Measurements from ENCODE around the gene CLEC4G. TPM values are rescaled to one million over a fixed set of nuclear protein-coding genes. Genes with fewer than 3 reads are reported as not detected.

CLEC4G gene
- total RNA-seq, 2 experiments from 2014 or later = not detected

- TF ChIP-seq, protein P1, sequence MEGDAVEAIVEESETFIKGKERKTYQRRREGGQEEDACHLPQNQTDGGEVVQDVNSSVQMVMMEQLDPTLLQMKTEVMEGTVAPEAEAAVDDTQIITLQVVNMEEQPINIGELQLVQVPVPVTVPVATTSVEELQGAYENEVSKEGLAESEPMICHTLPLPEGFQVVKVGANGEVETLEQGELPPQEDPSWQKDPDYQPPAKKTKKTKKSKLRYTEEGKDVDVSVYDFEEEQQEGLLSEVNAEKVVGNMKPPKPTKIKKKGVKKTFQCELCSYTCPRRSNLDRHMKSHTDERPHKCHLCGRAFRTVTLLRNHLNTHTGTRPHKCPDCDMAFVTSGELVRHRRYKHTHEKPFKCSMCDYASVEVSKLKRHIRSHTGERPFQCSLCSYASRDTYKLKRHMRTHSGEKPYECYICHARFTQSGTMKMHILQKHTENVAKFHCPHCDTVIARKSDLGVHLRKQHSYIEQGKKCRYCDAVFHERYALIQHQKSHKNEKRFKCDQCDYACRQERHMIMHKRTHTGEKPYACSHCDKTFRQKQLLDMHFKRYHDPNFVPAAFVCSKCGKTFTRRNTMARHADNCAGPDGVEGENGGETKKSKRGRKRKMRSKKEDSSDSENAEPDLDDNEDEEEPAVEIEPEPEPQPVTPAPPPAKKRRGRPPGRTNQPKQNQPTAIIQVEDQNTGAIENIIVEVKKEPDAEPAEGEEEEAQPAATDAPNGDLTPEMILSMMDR (IDR thresholded peaks at IDR 0.05) = no peak
- H3K27me3 Mint-ChIP-seq = peaks cover 41% of the 10 kb centered on the region
- no peak overlapping the region for H3K27ac Mint-ChIP-seq
- H3K4me3 Mint-ChIP-seq = no peak overlapping the region
- peaks cover 8% of the 10 kb centered on the region for H3K4me1 Mint-ChIP-seq (ENCODE audit: low read depth)
- ATAC-seq = no peak
- intact Hi-C loops (cut with micrococcal nuclease) = no loop called here
- ChIA-PET CTCF (no interaction called here), POLR2A (interaction anchor here (0.6 kb wide), 1 partner anchor 11 kb away, joined by 3 read pairs; no protein-coding TSS in a partner anchor)
- H3K36me3 Mint-ChIP-seq (ENCODE audit: low read depth) = no peaks in the 10 kb centered on the region
- H3K9me3 Mint-ChIP-seq = no peaks in the 10 kb centered on the region
- DNase-seq = no peak
Measured at GRCh38 chr19:7731218-7731595, 703 bp downstream of the CLEC4G start.

- H3K36me3 Mint-ChIP-seq (ENCODE audit: low read depth) = no peaks in the 10 kb centered on the region
- peaks cover 41% of the 10 kb centered on the region for H3K27me3 Mint-ChIP-seq
- no peak overlapping the region for H3K27ac Mint-ChIP-seq
- H3K9me3 Mint-ChIP-seq = no peaks in the 10 kb centered on the region
- ATAC-seq (no peak), DNase-seq (no peak)
- CTCF ChIA-PET = no interaction called here
- H3K4me1 Mint-ChIP-seq (ENCODE audit: low read depth) = peaks cover 8% of the 10 kb centered on the region
- intact Hi-C loops (cut with micrococcal nuclease) = no loop called here
- POLR2A ChIA-PET = interaction anchor here (0.6 kb wide), 2 partner anchors 10 to 469 kb away, joined by 3 read pairs; no protein-coding TSS in a partner anchor
- no peak overlapping the region for H3K4me3 Mint-ChIP-seq
- TF ChIP-seq, protein P1 (IDR thresholded peaks at IDR 0.05) = no peak
Measured at GRCh38 chr19:7730286-7731217, 1.4 kb downstream of the CLEC4G start.

DNA sequence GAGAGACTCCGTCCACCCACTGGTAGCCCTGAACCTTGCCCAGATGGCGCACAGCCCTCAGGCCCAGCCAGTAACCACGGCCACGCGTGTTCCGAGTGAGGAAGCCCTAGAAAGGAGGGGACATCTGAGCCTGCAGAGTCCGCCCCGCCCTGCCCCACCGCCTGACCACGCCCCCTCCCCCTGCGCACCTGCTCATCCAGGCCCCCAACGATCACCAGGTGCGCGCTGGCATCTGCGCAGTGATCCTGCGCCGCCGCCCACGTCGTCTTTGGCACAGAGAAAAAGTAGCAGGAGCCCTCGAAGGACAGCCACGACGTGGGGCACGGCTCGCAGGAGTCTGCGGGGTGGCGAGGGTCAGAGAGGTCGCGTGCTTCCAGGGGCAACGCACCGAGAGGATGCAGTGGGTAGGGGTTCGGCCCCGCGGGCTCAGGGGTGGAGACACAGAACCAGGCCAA, 2.1 kb downstream of the CLEC4G start:
- intact Hi-C loops (cut with micrococcal nuclease) = no loop called here
- peak; percentile 27 for ATAC-seq
- DNase-seq = peak; percentile 28

DNA sequence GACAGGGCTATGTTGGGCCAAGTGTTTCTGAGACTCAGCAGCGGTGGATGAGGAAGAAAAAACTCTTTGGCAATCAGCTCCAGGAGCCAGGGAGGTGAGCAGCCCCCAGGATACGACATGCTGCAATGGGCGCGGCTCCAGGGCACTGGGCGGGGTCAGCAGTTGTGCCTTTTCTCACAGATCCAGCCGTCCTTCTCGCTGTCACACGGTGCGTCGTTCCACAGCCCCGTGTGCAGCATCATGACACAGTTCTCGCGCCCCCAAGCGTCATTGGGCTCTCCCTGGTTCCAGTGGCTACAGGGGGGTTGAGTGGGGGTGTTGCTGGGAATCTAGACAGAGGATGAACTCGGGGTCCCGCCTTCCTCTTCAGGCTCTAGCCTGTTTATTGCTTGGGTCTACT, 2.7 kb downstream of the CLEC4G start:
- ChIA-PET CTCF (no interaction called here), POLR2A (no interaction called here)
- TF ChIP-seq, protein P1 (IDR thresholded peaks at IDR 0.05) = no peak
- Mint-ChIP-seq H3K4me3 (no peak overlapping the region), H3K36me3 (ENCODE audit: low read depth) (no peaks in the 10 kb centered on the region), H3K9me3 (no peaks in the 10 kb centered on the region), H3K27ac (no peak overlapping the region), H3K27me3 (peaks cover 38% of the 10 kb centered on the region), H3K4me1 (ENCODE audit: low read depth) (peaks cover 8% of the 10 kb centered on the region)
- ATAC-seq (no peak), DNase-seq (no peak)
- intact Hi-C loops (cut with micrococcal nuclease) = no loop called here

More for the DNA sequence above, 2.1 kb downstream of the CLEC4G start:
- TF ChIP-seq, protein P1 (IDR thresholded peaks at IDR 0.05) = no peak
- POLR2A ChIA-PET = no interaction called here
- Mint-ChIP-seq H3K9me3 (no peaks in the 10 kb centered on the region), H3K36me3 (ENCODE audit: low read depth) (no peaks in the 10 kb centered on the region), H3K4me1 (ENCODE audit: low read depth) (peaks cover 8% of the 10 kb centered on the region), H3K4me3 (no peak overlapping the region), H3K27me3 (peaks cover 39% of the 10 kb centered on the region), H3K27ac (no peak overlapping the region)
- CTCF ChIA-PET = no interaction called here

DNA sequence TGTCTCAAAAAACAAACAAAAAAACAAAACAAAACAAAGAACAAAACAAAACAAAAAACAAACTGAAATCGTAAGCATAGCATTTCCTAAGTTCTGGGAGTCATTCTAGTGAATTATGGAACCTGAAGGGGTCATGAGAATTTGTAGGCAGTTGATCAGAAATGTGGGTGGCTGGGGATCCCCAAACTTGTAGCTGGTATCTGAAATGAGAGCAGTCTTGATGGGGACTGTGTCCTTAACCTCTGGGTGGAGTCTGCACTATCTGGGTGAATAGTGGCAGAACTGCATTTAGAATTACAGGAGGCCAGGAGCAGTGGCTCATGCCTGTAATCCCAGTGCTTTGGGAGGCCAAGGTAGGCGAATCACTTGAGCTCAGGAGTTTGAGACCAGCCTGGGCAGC, 6.1 kb downstream of the CLEC4G start:
- Mint-ChIP-seq H3K36me3 (ENCODE audit: low read depth) (no peaks in the 10 kb centered on the region), H3K9me3 (no peaks in the 10 kb centered on the region), H3K4me1 (ENCODE audit: low read depth) (peaks cover 8% of the 10 kb centered on the region), H3K4me3 (no peak overlapping the region), H3K27ac (no peak overlapping the region), H3K27me3 (peaks cover 33% of the 10 kb centered on the region)
- DNase-seq (no peak), ATAC-seq (no peak)
- intact Hi-C loops (cut with micrococcal nuclease) = no loop called here
- POLR2A ChIA-PET = no interaction called here
- TF ChIP-seq, protein P1 (IDR thresholded peaks at IDR 0.05) = no peak
- CTCF ChIA-PET = interaction anchor here (0.6 to 1.3 kb wide), 3 partner anchors 13 to 77 kb away, joined by 3 read pairs; no protein-coding TSS in a partner anchor
